Suprapubic skin (tissue), 4 donors: Measurements from ENCODE around the gene KATNB1. TPM values are rescaled to one million over a fixed set of nuclear protein-coding genes. Genes with fewer than 3 reads are reported as not detected.

Experiments
- DNase-seq, 2 donors: peaks; one replicate each; pipeline ENCODE4 v3.0.0-alpha.2; 2019; ENCODE audit warnings: low spot score in 2 of 2
- H3K27ac ChIP-seq: fragments of 200-600 bp; sonication (generic); one replicate; pipeline ENCODE4 v1.5.1; 2019
- H3K27me3 ChIP-seq: fragments of 200-600 bp; sonication (generic); one replicate; pipeline ENCODE4 v1.5.1; 2019
- H3K36me3 ChIP-seq: fragments of 200-600 bp; sonication (generic); one replicate; pipeline ENCODE4 v1.5.1; 2019
- H3K4me1 ChIP-seq: fragments of 200-600 bp; sonication (generic); one replicate; pipeline ENCODE4 v1.5.1; 2019
- H3K4me3 ChIP-seq: fragments of 200-600 bp; sonication (generic); one replicate; pipeline ENCODE4 v1.5.1; 2019; ENCODE audit warnings: mild to moderate bottlenecking
- H3K9me3 ChIP-seq: fragments of 200-600 bp; sonication (generic); one replicate; pipeline ENCODE4 v1.5.1; 2019
- CTCF ChIP-seq, 2 donors: fragments of 200-600 bp in 1 of 2; fragments of 450-650 bp in 1 of 2; sonication (generic) in 1 of 2; IDR thresholded peaks; one replicate each; pipeline ENCODE4 v1.5.1; 2016 to 2019; ENCODE audit warnings: antibody characterized with exemption in 2 of 2, mild to moderate bottlenecking in 1 of 2, moderate library complexity in 1 of 2
- EP300 ChIP-seq: sonication (generic); formaldehyde crosslinking; IDR thresholded peaks from one replicate; pipeline ENCODE4 v1.6.1; 2017; ENCODE audit warnings: antibody characterized with exemption
- POLR2A ChIP-seq, 2 donors: fragments of 450-650 bp; IDR thresholded peaks; one replicate each; pipeline ENCODE4 v1.6.1; 2017; ENCODE audit warnings: antibody characterized with exemption in 2 of 2, mild to moderate bottlenecking in 2 of 2, moderate library complexity in 2 of 2
- POLR2AphosphoS5 ChIP-seq, 3 donors: sonication (generic); formaldehyde crosslinking; IDR thresholded peaks; one replicate each; pipeline ENCODE4 v1.6.1; 2017; ENCODE audit warnings: antibody characterized with exemption in 3 of 3
- WGBS: methylation state at CpG from one replicate; pipeline ENCODE4 v1.1.5; 2018; 5-methylcytosine and 5-hydroxymethylcytosine counted together
- total RNA-seq, 4 donors: library from RNA; depleted of rRNA; stranded (reverse); fragments of >200 nt; gene quantifications; one replicate each; pipeline ENCODE4 v1.1.0, GENCODE V29; 2016

Gene KATNB1
- total RNA-seq, 4 donors from 2014 or later = 47.8 to 62.7 (median 55.7) TPM

- TF ChIP-seq EP300 (no peak), POLR2A (IDR thresholded peaks at IDR 0.05) (no peak), POLR2AphosphoS5 (IDR thresholded peaks at IDR 0.05) (no peak), CTCF (IDR thresholded peaks at IDR 0.05) (no peak)
- Histone ChIP-seq H3K4me3 (no peak overlapping the region), H3K36me3 (peaks cover 83% of the 10 kb centered on the region), H3K27ac (no peak overlapping the region), H3K9me3 (no peaks in the 10 kb centered on the region), H3K4me1 (peaks cover 10% of the 10 kb centered on the region), H3K27me3 (no peaks in the 10 kb centered on the region)
- 84% methylated on average over 18 of the region's 18 CpGs for WGBS
- DNase-seq = no peak
Measured at GRCh38 chr16:57755726-57756423, 20.3 kb downstream of the KATNB1 start.

GRCh38 chr16:57756424-57757325, 21.1 kb downstream of the KATNB1 start:
- no peak for DNase-seq
- Histone ChIP-seq H3K27me3 (no peaks in the 10 kb centered on the region), H3K9me3 (no peaks in the 10 kb centered on the region), H3K4me3 (no peak overlapping the region), H3K4me1 (peaks cover 10% of the 10 kb centered on the region), H3K27ac (no peak overlapping the region), H3K36me3 (peaks cover 83% of the 10 kb centered on the region)
- no peak for TF ChIP-seq CTCF (IDR thresholded peaks at IDR 0.05)
- TF ChIP-seq POLR2AphosphoS5 (IDR thresholded peaks at IDR 0.05) = no peak
- no peak for TF ChIP-seq EP300
- TF ChIP-seq POLR2A (IDR thresholded peaks at IDR 0.05) = no peak
- WGBS = 84% methylated on average over 9 of the region's 15 CpGs

- DNase-seq = peak; percentile 92 to 95
- Histone ChIP-seq H3K4me3 (no peak overlapping the region), H3K27me3 (no peaks in the 10 kb centered on the region), H3K4me1 (peaks cover 10% of the 10 kb centered on the region), H3K27ac (no peak overlapping the region), H3K9me3 (no peaks in the 10 kb centered on the region), H3K36me3 (peaks cover 83% of the 10 kb centered on the region)
- TF ChIP-seq EP300 = no peak
- peak; percentile 97 to 98 for TF ChIP-seq CTCF (IDR thresholded peaks at IDR 0.05)
- 89% methylated on average over 8 of the region's 11 CpGs for WGBS
Measured at GRCh38 chr16:57757326-57757786, 21.8 kb downstream of the KATNB1 start.

GRCh38 chr16:57757883-57758282, 22.3 kb downstream of the KATNB1 start:
- Histone ChIP-seq H3K4me1 (peaks cover 10% of the 10 kb centered on the region), H3K9me3 (no peaks in the 10 kb centered on the region), H3K27ac (no peak overlapping the region), H3K4me3 (no peak overlapping the region), H3K36me3 (peaks cover 83% of the 10 kb centered on the region), H3K27me3 (no peaks in the 10 kb centered on the region)
- no peak for DNase-seq
- TF ChIP-seq POLR2AphosphoS5 (IDR thresholded peaks at IDR 0.05) (no peak), POLR2A (IDR thresholded peaks at IDR 0.05) (no peak), EP300 (no peak), CTCF (IDR thresholded peaks at IDR 0.05) (no peak)
- 95% methylated on average over 7 of the region's 7 CpGs for WGBS
